Muscle layer of colon (tissue), 2 donors: ENCODE data around the gene NCKAP5L.

Experiments used
- H3K27ac ChIP-seq: one replicate; pipeline ENCODE4 v1.7.0; 2013; ENCODE audit warnings: low read depth, mild to moderate bottlenecking, low read length, moderate library complexity
- H3K27me3 ChIP-seq, 2 donors: one replicate each; pipeline ENCODE4 v1.7.0; 2013; ENCODE audit warnings: low read length in 2 of 2, mild to moderate bottlenecking in 2 of 2; ENCODE audit not compliant: insufficient read depth in 2 of 2, control insufficient read depth in 1 of 2
- H3K36me3 ChIP-seq: one replicate; pipeline ENCODE4 v1.7.0; 2013; ENCODE audit warnings: mild to moderate bottlenecking, low read length; ENCODE audit not compliant: insufficient read depth
- H3K4me1 ChIP-seq: one replicate; pipeline ENCODE4 v1.7.0; 2013; ENCODE audit warnings: mild to moderate bottlenecking, low read length; ENCODE audit not compliant: insufficient read depth
- H3K4me3 ChIP-seq, 2 donors: one replicate each; pipeline ENCODE4 v1.7.0; 2013; ENCODE audit warnings: low read length in 2 of 2, low read depth in 1 of 2, mild to moderate bottlenecking in 1 of 2, moderate library complexity in 1 of 2
- H3K9ac ChIP-seq: one replicate; pipeline ENCODE4 v1.7.0; 2013; ENCODE audit warnings: low read length
- H3K9me3 ChIP-seq: one replicate; pipeline ENCODE4 v1.7.0; 2013; ENCODE audit warnings: mild to moderate bottlenecking, low read length
- donor health status: abdominal sarcoma.
- donor health status: Adenocarcinoma of cecum.

The NCKAP5L gene

DNA sequence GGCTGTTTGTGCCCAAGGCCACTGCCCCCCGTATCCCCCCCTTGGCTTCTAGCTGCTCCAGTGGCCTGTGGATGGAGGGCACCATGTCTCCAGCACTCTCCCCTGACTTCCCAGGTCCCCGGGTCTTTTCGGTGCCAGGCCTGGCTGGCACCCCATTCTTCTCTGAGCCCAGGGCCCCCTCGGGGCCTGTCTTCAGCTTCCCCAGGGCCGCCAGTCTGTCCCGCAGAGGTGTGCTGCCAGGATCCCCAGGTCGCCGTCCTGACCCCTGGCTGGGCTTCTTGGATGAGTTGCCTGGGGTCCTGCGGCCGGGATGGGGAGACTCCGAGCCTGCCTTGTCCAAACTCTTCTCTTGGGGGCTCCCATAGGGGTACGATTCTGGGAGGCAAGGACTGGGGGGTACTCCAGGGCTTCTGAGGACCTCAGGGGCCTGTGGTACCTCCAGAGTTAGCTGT is 32.5 kb downstream of the NCKAP5L start:
- no peaks in the 10 kb centered on the region for H3K9me3 ChIP-seq
- no peak overlapping the region for H3K27ac ChIP-seq
- no peaks in the 10 kb centered on the region for H3K27me3 ChIP-seq
- no peak overlapping the region for H3K9ac ChIP-seq
- H3K36me3 ChIP-seq = peaks cover 30% of the 10 kb centered on the region
- no peaks in the 10 kb centered on the region for H3K4me1 ChIP-seq
- H3K4me3 ChIP-seq = no peak overlapping the region

DNA sequence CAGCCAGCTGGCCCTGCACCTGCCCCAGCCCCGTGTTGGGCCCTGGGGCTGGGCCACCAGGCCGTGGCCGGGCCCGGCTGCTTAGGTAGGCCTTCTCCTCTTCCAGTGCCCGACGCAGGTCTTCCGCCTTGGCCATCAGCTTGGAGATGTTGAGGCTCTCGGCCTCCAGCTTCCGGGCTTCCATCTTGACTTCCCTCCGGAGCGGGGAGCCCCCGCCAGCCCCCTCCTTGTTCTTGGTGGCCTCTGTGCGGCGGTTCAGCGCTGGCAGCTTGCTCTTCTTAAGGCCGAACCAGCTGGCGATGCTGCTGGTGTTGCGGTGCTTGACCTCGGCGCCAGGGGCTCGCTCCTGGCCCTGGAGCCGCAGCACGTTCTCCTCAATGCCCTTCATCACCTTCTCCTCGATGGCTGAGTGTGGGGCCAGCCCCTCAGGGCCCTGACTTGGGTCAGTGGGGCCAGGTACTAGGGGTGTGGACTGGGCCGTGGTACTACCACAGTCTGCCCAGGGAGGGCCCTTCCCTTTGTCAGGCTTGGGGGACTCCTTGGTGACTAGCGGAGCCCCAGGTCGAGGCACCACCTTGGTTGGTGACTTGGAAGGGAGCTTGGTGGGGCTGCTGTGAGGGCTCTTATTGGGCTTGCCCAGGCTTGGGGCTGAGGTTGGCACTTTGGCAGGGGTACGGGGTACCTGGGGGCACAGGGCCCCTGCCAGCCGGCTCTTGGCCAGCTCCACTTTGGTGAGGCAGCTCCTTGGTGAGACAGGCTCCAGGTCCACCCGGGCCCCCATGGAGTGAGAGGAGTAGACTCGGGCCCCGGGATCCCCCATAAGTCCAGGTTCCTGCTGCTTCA is 33.2 kb downstream of the NCKAP5L start:
- Histone ChIP-seq H3K9me3 (no peaks in the 10 kb centered on the region), H3K36me3 (peaks cover 23% of the 10 kb centered on the region)

GRCh38 chr12:49794021-49794420 is 34.2 kb downstream of the NCKAP5L start:
- Histone ChIP-seq H3K36me3 (peaks cover 23% of the 10 kb centered on the region), H3K27me3 (no peaks in the 10 kb centered on the region), H3K9ac (no peak overlapping the region), H3K9me3 (no peaks in the 10 kb centered on the region), H3K4me3 (no peak overlapping the region), H3K27ac (no peak overlapping the region), H3K4me1 (no peaks in the 10 kb centered on the region)

More for the DNA sequence above, 33.2 kb downstream of the NCKAP5L start:
- Histone ChIP-seq H3K27me3 (no peaks in the 10 kb centered on the region), H3K4me1 (no peaks in the 10 kb centered on the region), H3K9ac (no peak overlapping the region), H3K4me3 (no peak overlapping the region), H3K27ac (no peak overlapping the region)

DNA sequence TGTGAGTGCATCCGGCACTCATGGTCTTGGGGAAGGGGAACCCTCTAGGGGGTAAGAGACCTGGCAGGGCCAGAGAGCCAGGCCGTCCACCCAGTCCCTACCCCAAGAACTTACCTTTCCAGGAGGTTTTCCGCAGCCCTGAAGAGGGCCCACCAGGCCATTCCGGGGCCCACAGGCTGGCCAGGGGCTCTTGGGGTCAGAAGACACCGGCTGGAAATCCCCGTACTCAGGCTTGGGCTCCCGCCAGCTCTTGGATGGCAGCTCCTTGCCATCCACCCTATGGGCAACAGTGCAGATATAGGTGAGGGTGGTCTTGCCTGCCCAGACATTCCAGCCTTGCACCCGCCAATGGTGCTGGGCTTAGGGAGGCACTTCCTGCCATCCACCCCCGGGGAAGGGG is 34.6 kb downstream of the NCKAP5L start:
- Histone ChIP-seq H3K27me3 (no peaks in the 10 kb centered on the region), H3K27ac (no peak overlapping the region), H3K4me3 (no peak overlapping the region), H3K9ac (no peak overlapping the region), H3K4me1 (no peaks in the 10 kb centered on the region), H3K36me3 (peaks cover 22% of the 10 kb centered on the region), H3K9me3 (no peaks in the 10 kb centered on the region)

GRCh38 chr12:49792976-49793580 is 35.1 kb downstream of the NCKAP5L start:
- Histone ChIP-seq H3K4me3 (no peak overlapping the region), H3K27me3 (no peaks in the 10 kb centered on the region), H3K4me1 (no peaks in the 10 kb centered on the region), H3K9ac (no peak overlapping the region), H3K27ac (no peak overlapping the region), H3K36me3 (peaks cover 17% of the 10 kb centered on the region), H3K9me3 (no peaks in the 10 kb centered on the region)

DNA sequence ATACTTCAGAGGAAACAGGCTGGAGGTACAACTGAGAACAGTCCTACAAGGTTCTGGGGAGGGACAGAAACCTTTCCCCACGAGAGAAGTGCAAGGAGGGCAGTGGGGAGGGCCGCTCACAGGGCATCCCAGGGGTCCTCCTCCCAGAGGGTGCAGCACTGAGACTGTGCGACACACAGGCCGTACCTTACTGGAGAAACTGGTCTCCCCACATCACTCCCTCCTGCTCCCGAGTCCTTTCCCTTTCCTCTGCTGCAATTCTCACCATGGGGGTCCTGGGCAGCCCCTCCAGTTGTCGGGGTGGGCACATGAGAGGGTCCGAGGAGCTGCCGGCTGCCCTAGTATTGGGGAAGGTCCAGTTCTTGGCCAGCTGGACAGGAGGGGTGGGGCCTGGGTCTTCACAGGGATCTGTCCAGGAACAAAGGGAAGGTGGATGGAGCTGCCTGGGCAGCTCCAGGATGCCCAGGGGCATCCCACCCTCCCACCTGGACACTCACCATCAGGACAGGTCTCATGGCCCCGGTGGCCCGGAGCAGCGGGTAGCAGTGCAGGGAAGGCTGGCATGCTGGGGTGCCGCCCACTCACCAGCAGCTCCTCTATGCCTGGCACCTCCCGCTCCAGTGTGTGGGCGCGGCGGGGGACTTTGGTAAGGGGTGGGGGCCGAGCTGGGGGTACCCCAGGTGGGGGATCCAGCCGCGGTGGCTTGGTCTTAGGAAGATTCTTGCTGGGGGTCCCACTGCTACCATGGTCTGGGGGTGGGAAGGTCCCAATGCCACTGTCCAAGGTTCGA is 35.8 kb downstream of the NCKAP5L start:
- Histone ChIP-seq H3K9me3 (no peaks in the 10 kb centered on the region), H3K36me3 (peaks cover 10% of the 10 kb centered on the region), H3K4me3 (no peak overlapping the region)

DNA sequence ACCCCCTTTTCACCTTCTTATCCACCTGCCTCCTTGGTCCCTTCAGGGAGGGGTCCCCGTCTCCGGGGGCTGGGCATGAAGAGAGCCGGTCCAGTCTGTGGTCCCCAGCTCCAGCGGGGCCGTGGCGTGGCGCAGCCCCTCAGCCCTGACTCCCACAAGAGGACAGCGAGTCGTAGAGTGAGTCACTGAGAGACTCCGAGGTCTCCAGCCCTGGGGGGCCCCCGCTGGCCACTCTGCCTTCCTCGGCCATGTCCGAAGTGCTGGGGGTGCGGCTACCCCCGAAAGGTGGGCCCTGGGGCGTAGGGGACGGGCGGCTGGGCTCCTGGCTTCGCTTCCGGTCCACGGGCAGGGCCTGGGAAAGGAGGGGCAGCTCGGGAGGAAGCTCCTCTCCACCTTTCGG is 36.5 kb downstream of the NCKAP5L start:
- Histone ChIP-seq H3K9me3 (no peaks in the 10 kb centered on the region), H3K36me3 (peaks cover 5% of the 10 kb centered on the region)

More for the DNA sequence above, 35.8 kb downstream of the NCKAP5L start:
- H3K27me3 ChIP-seq = no peaks in the 10 kb centered on the region
- no peaks in the 10 kb centered on the region for H3K4me1 ChIP-seq
- no peak overlapping the region for H3K9ac ChIP-seq
- no peak overlapping the region for H3K27ac ChIP-seq

GRCh38 chr12:49790741-49791555 is 37.3 kb downstream of the NCKAP5L start:
- Histone ChIP-seq H3K36me3 (peaks cover 5% of the 10 kb centered on the region), H3K9ac (no peak overlapping the region), H3K27ac (no peak overlapping the region), H3K27me3 (no peaks in the 10 kb centered on the region), H3K9me3 (no peaks in the 10 kb centered on the region), H3K4me1 (no peaks in the 10 kb centered on the region), H3K4me3 (no peak overlapping the region)

More for the DNA sequence above, 36.5 kb downstream of the NCKAP5L start:
- Histone ChIP-seq H3K9ac (no peak overlapping the region), H3K4me3 (no peak overlapping the region), H3K27me3 (no peaks in the 10 kb centered on the region), H3K4me1 (no peaks in the 10 kb centered on the region), H3K27ac (no peak overlapping the region)

DNA sequence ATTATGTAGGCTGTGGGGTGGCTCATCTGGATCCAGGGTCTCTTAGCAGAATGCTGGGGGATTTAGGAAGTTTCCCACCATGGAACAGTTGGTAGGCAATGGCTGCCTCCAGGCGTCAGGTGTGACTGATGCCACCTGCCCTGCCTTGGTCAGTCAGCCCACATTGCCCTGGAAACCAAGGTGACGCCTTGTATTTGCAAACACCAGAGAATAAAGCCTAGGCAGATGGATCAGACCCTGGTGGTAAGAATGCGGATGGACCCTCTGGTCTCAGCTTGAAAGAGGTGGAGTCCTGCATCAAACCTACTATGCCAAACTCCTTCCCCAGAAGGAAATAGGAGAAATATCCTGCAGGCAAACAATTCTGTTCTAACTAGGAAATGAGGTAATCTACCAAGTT is 38.2 kb downstream of the NCKAP5L start:
- Histone ChIP-seq H3K27ac (no peak overlapping the region), H3K4me1 (no peaks in the 10 kb centered on the region), H3K4me3 (no peak overlapping the region), H3K27me3 (no peaks in the 10 kb centered on the region), H3K36me3 (peaks cover 5% of the 10 kb centered on the region), H3K9me3 (no peaks in the 10 kb centered on the region), H3K9ac (no peak overlapping the region)

DNA sequence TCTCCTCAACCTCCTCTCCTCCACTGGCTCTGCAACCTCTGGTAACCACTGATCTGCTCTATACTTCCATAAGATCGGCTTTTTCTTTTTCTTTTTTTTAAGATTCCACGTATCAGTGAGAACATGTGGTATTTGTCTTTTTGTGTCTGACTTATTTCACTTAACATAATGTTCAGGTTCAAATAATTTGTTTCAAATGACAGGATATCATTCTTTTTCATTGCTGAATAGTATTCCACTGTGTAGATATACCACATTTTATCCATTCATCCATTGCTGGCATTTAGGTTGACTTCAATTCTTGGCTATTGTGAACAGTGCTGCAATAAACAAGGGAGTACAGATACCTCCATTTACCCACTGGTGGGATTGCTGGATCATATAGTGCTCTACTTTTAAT is 40.5 kb downstream of the NCKAP5L start:
- no peak overlapping the region for H3K4me3 ChIP-seq
- H3K9me3 ChIP-seq = no peaks in the 10 kb centered on the region
- H3K27me3 ChIP-seq = no peaks in the 10 kb centered on the region
- peaks cover 5% of the 10 kb centered on the region for H3K36me3 ChIP-seq
- H3K27ac ChIP-seq = no peak overlapping the region
- no peak overlapping the region for H3K9ac ChIP-seq
- H3K4me1 ChIP-seq = peaks cover 9% of the 10 kb centered on the region
